HepG2 (cell line): Measurements from ENCODE around the gene PIGZ. TPM values are rescaled to one million over a fixed set of nuclear protein-coding genes. Genes with fewer than 3 reads are reported as not detected.

Source experiments
- ATAC-seq: fragments of 200-7000 bp; cut with Tn5 transposase; 3 replicates; pipeline ENCODE4 v1.9.1; 2020; ENCODE audit warnings: mild to moderate bottlenecking, moderate library complexity
- BruUV-seq: library from RNA; stranded (reverse); fragments of 400-500 nt; replicated peaks from 2 replicates; lab custom pipeline; 2021; lab: Mats Ljungman, UMichigan
- CTCF ChIA-PET: fragments of 300-600 bp; formaldehyde crosslinking; extraction: SDS; loops from one replicate; lab custom pipeline; 2021; ENCODE audit warnings: low total read pairs, inconsistent platforms, low intra/inter-chr PET ratio; lab: Yijun Ruan, JAX
- POLR2A ChIA-PET: fragments of 350-600 bp; sonication (Branson Sonifier 250); formaldehyde crosslinking; loops from one replicate; lab custom pipeline; 2020; ENCODE audit warnings: antibody characterized with exemption, inconsistent platforms; lab: Yijun Ruan, JAX
- DNase-seq: peaks from one replicate; pipeline ENCODE4 v3.0.0-alpha.2; 2015; ENCODE audit warnings: low spot score
- FAIRE-seq: peaks from 3 replicates; lab custom pipeline; 2011; peaks lifted over from hg19 to GRCh38; lab: Jason Lieb, UNC
- H2AFZ ChIP-seq: one replicate; pipeline ENCODE4 v1.6.1; 2011; ENCODE audit warnings: low read length, inconsistent platforms
- H3K27ac ChIP-seq: fragments of 300-600 bp; 3 replicates; pipeline ENCODE4 v1.8.0; 2011; ENCODE audit warnings: mixed run types, mild to moderate bottlenecking, mixed read lengths, low read length, inconsistent platforms; ENCODE audit not compliant: insufficient read depth; ENCODE audit errors: extremely low read length
- H3K27me3 ChIP-seq, 2 experiments: fragments of 200-600 bp in 1 of 2; 2 replicates in 1 of 2; 3 replicates in 1 of 2; pipeline versions ENCODE4 v1.6.0 to v1.8.0; 2011; ENCODE audit warnings: low read length in 2 of 2, mild to moderate bottlenecking in 2 of 2, moderate library complexity in 2 of 2, inconsistent platforms in 1 of 2; ENCODE audit not compliant: insufficient read depth in 2 of 2, control insufficient read depth in 1 of 2
- H3K36me3 ChIP-seq, 2 experiments: fragments of 200-600 bp in 1 of 2; replicated peaks in 1 of 2; 2 replicates in 1 of 2; 3 replicates in 1 of 2; pipeline versions ENCODE4 v1.5.1 to v1.8.0; 2011; ENCODE audit warnings: low read length in 2 of 2, inconsistent platforms in 1 of 2; ENCODE audit not compliant: insufficient read depth in 2 of 2, control insufficient read depth in 1 of 2
- H3K4me1 ChIP-seq: 2 replicates; pipeline ENCODE4 v1.5.1; 2012; ENCODE audit warnings: low read length, inconsistent platforms; ENCODE audit not compliant: insufficient read depth
- H3K4me2 ChIP-seq: 2 replicates; pipeline ENCODE4 v1.6.0; 2011; ENCODE audit warnings: low read depth, low read length, inconsistent platforms
- H3K4me3 ChIP-seq, 3 experiments: fragments of 200-600 bp in 1 of 3; sonication (generic), shearing (Covaris generic) in 1 of 3; replicated peaks in 1 of 3; 2 replicates each; pipeline ENCODE4 v1.5.1; 2011 to 2016; ENCODE audit warnings: low read length in 3 of 3, inconsistent platforms in 2 of 3, low read depth in 2 of 3, mild to moderate bottlenecking in 2 of 3, control low read depth in 1 of 3, mixed read lengths in 1 of 3; ENCODE audit not compliant: insufficient read depth in 1 of 3
- H3K79me2 ChIP-seq: one replicate; pipeline ENCODE4 v1.6.1; 2011; ENCODE audit warnings: low read length, inconsistent platforms; ENCODE audit not compliant: insufficient read depth
- H3K9ac ChIP-seq: 2 replicates; pipeline ENCODE4 v1.6.0; 2011; ENCODE audit warnings: mild to moderate bottlenecking, low read depth, low read length, inconsistent platforms; ENCODE audit not compliant: insufficient read depth
- H3K9me3 ChIP-seq: 2 replicates; pipeline ENCODE4 v1.5.1; 2012; ENCODE audit warnings: mild to moderate bottlenecking, low read length
- H4K20me1 ChIP-seq: 2 replicates; pipeline ENCODE4 v1.6.0; 2011; ENCODE audit warnings: inconsistent platforms, mild to moderate bottlenecking, low read length, moderate library complexity; ENCODE audit not compliant: insufficient read depth
- BRD4 ChIP-seq: sonication (generic); formaldehyde crosslinking; IDR thresholded peaks from 2 replicates; pipeline ENCODE4 v1.4.0; 2020; ENCODE audit warnings: missing genetic modification reagents
- CREB3 ChIP-seq: sonication (generic); formaldehyde crosslinking; IDR thresholded peaks from 2 replicates; pipeline ENCODE4 v1.5.0; 2020; ENCODE audit warnings: missing genetic modification reagents
- MIER2 ChIP-seq: IDR thresholded peaks from 2 replicates; pipeline ENCODE4 v1.6.1; 2016; ENCODE audit warnings: missing biosample characterization, missing genetic modification reagents
- MIXL1 ChIP-seq: IDR thresholded peaks from 2 replicates; pipeline ENCODE4 v1.6.1; 2016
- SP140L ChIP-seq: sonication (generic); formaldehyde crosslinking; IDR thresholded peaks from 2 replicates; pipeline ENCODE4 v1.4.0; 2020; ENCODE audit warnings: missing genetic modification reagents, borderline replicate concordance
- TCF7L2 ChIP-seq: IDR thresholded peaks from 2 replicates; pipeline ENCODE4 v1.6.1; 2011; ENCODE audit warnings: mild to moderate bottlenecking, low read depth, low read length, moderate library complexity
- TFAP4 ChIP-seq: sonication (generic); IDR thresholded peaks from 2 replicates; pipeline ENCODE4 v1.6.1; 2016; ENCODE audit warnings: low read depth, borderline replicate concordance
- TGIF2 ChIP-seq: IDR thresholded peaks from 2 replicates; pipeline ENCODE4 v1.6.1; 2016; ENCODE audit warnings: control low read depth, missing compliant biosample characterization
- ZFY ChIP-seq: sonication (generic); formaldehyde crosslinking; IDR thresholded peaks from 2 replicates; pipeline ENCODE4 v1.4.0; 2020; ENCODE audit warnings: missing genetic modification reagents
- ZGPAT ChIP-seq: IDR thresholded peaks from 2 replicates; pipeline ENCODE4 v1.6.1; 2016; ENCODE audit warnings: mild to moderate bottlenecking
- ZNF234 ChIP-seq: sonication (generic); formaldehyde crosslinking; conservative IDR thresholded peaks from 2 replicates; pipeline ENCODE4 v1.5.1; 2020; ENCODE audit warnings: mild to moderate bottlenecking, missing genetic modification reagents
- ZNF569 ChIP-seq: sonication (generic); formaldehyde crosslinking; IDR thresholded peaks from 2 replicates; pipeline ENCODE4 v1.5.0; 2020; ENCODE audit warnings: mild to moderate bottlenecking, missing genetic modification reagents, moderate library complexity, borderline replicate concordance
- ZNF574 ChIP-seq: sonication (generic); formaldehyde crosslinking; IDR thresholded peaks from 2 replicates; pipeline ENCODE4 v1.4.0; 2020; ENCODE audit warnings: missing genetic modification reagents
- ZNF644 ChIP-seq: IDR thresholded peaks from 2 replicates; pipeline ENCODE4 v1.6.1; 2016; ENCODE audit warnings: low read depth
- WGBS: methylation state at CpG from one replicate; pipeline ENCODE4 v1.1.6; 2017; ENCODE audit warnings: low lambda C conversion rate; 5-methylcytosine and 5-hydroxymethylcytosine counted together
- in situ Hi-C: cut with HindIII; loops from 2 replicates; pipeline ENCODE4 v1.10.0; 2017; ENCODE audit warnings: low pct_unique_long_range_greater_than_20kb; ENCODE audit not compliant: extremely low pct_ligation_motif_present
- intact Hi-C: fragments of 100-400 bp; cut with micrococcal nuclease; formaldehyde crosslinking; loops from one replicate; pipeline ENCODE4 v1.10.0; 2022; ENCODE audit not compliant: unreplicated experiment
- polyA plus RNA-seq, 8 experiments: library from polyadenylated mRNA; depleted of rRNA in 3 of 8; stranded (reverse) in 7 of 8; unstranded in 1 of 8; fragments of >200 nt; fragmentation: Illumina TruSeq in 4 of 8; extraction: Trizol in 4 of 8; gene quantifications; 2 replicates each; pipeline versions ENCODE4 v1.2.1 to v1.2.3, GENCODE V29; 2011 to 2016; ENCODE audit warnings: low read depth in 4 of 8, missing spikeins in 1 of 8, mixed read lengths in 1 of 8; ENCODE audit not compliant: insufficient read depth in 1 of 8
- total RNA-seq, 5 experiments: library from RNA; depleted of rRNA; stranded (reverse); fragments of >200 nt; fragmentation: Illumina TruSeq; extraction: Trizol; gene quantifications; 2 replicates each; pipeline ENCODE4 v1.2.3, GENCODE V29; 2016; ENCODE audit warnings: low read depth in 1 of 5
- TF ChIP-seq, protein P1 (sequence below): sonication (generic); formaldehyde crosslinking; IDR thresholded peaks from 2 replicates; pipeline ENCODE4 v1.8.0; 2022; ENCODE audit warnings: missing genetic modification reagents, mild to moderate bottlenecking, borderline replicate concordance
- TF ChIP-seq, protein P2 (sequence below): fragments of 450-650 bp; IDR thresholded peaks from 2 replicates; pipeline ENCODE4 v1.6.1; 2017

PIGZ gene
- total and polyA plus RNA-seq, 2 of the 13 experiments (the other 11 are each of a cell fraction or from before 2014, with no cell fraction given), result 4.7 to 60.5 TPM

- TF ChIP-seq ZFY (CRISPR knock-in tag) (peak; percentile 25; the same call in 1 of the 2 replicates), MIER2 (CRISPR knock-in tag) (no peak), TGIF2 (no peak), CREB3 (CRISPR knock-in tag) (no peak), ZNF574 (no peak), ZGPAT (no peak), ZNF234 (CRISPR knock-in tag) (no peak), TCF7L2 (no peak)
Measured at GRCh38 chr3:196975349-196975748, 6.7 kb upstream of the PIGZ start (continued).

DNA sequence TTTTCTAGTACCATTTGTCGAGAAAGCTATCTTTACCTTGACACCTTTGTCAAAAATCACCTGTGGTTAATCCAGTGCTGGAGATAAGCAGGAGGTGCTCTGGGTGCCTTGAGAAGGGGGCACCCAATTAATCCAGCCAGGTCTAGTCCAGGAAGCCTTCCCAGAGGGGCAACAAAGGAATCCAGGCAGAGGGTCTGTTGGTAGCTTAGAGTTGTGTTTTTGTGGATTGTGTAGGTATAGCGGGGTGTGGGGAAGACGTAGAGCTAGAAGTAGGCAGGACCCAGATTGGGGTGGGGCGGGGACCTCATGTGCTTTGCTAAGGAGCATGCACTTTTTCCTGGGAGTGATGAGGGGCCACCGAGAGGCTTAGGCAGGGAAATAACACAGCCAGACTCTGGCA lies 6.0 kb upstream of the PIGZ start:
- ATAC-seq (no peak), DNase-seq (no peak), FAIRE-seq (no peak)
- 93% methylated on average over 5 of the region's 5 CpGs for WGBS
- intact Hi-C loops, result loop anchor here (10.0 kb wide), 1 partner anchor 210 kb away; no protein-coding TSS in a partner anchor
- CTCF ChIA-PET, result no interaction called here
- no TSS peak for BruUV-seq
- Histone ChIP-seq H3K4me2 (no peak overlapping the region), H2AFZ (no peak overlapping the region), H3K4me1 (peaks cover 51% of the 10 kb centered on the region), H3K9ac (no peak overlapping the region), H3K79me2 (no peaks in the 10 kb centered on the region), H3K36me3 (no peaks in the 10 kb centered on the region), H3K9me3 (no peaks in the 10 kb centered on the region), H3K27me3 (no peaks in the 10 kb centered on the region), H4K20me1 (no peaks in the 10 kb centered on the region), H3K27ac (no peak overlapping the region), H3K4me3 (no peak overlapping the region)
- POLR2A ChIA-PET, result no interaction called here
- in situ Hi-C loops, result loop anchor here (5.0 to 25.0 kb wide), 2 partner anchors 58 to 538 kb away; no protein-coding TSS in a partner anchor
- TF ChIP-seq, protein P1, sequence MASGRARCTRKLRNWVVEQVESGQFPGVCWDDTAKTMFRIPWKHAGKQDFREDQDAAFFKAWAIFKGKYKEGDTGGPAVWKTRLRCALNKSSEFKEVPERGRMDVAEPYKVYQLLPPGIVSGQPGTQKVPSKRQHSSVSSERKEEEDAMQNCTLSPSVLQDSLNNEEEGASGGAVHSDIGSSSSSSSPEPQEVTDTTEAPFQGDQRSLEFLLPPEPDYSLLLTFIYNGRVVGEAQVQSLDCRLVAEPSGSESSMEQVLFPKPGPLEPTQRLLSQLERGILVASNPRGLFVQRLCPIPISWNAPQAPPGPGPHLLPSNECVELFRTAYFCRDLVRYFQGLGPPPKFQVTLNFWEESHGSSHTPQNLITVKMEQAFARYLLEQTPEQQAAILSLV (CRISPR knock-in tag), result no peak
- TF ChIP-seq TFAP4 (no peak), ZNF569 (no peak), SP140L (CRISPR knock-in tag) (no peak), BRD4 (CRISPR knock-in tag) (no peak), MIXL1 (CRISPR knock-in tag) (no peak), ZNF644 (CRISPR knock-in tag) (no peak)
- TF ChIP-seq, protein P2, sequence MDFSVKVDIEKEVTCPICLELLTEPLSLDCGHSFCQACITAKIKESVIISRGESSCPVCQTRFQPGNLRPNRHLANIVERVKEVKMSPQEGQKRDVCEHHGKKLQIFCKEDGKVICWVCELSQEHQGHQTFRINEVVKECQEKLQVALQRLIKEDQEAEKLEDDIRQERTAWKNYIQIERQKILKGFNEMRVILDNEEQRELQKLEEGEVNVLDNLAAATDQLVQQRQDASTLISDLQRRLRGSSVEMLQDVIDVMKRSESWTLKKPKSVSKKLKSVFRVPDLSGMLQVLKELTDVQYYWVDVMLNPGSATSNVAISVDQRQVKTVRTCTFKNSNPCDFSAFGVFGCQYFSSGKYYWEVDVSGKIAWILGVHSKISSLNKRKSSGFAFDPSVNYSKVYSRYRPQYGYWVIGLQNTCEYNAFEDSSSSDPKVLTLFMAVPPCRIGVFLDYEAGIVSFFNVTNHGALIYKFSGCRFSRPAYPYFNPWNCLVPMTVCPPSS, result no peak
